HG02973 (cell line): ENCODE data around the gene ZDHHC7.
A peak's percentile ranks its signal among the peaks of the same experiment; 100 is the strongest.

Experiments used
- ATAC-seq: cut with Tn5 transposase; IDR thresholded peaks from one replicate; pipeline ENCODE4 v1.9.1; 2021; ENCODE audit warnings: moderate library complexity; ENCODE audit not compliant: unreplicated experiment

ZDHHC7 gene

DNA sequence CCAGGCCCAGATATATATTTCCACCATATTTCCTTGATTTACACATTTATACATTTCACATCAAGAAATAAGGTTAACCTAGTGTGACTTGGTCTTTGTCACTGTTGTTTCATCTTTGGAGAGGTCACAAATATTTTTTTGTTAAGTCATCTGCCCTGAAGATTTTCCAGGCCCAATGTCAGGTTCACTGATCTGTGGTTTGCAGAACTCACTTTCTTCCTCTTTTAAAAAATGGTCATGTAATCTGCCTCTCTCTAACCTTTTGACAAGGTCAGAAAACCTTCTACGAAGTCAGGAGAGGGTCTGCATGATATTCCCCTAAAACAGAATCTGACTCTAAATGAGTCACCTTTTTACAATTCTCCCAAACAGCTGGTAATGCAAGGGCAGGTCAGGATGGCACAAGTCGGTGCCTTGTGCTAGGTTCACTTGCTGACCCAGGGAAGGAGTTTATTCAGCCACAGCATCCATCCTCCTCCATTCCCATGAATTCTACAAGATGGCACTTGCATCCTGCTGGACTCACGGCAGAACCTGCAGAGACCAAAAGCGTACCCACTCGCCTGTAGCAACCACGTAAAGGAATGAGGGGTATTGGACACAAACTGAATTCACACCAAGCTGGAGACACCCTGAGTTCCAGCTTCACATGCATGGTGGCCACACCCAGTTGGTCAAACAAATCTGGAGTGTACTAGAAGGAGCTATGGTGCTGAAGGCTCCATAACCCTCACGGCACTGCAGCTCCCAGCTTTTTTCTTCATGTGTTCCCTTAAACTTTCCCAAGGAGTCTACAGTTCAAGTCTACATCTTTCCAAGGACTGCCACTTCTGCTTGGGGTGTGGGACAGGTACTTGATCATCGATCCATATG is 14.7 kb upstream of the ZDHHC7 start:
- no peak for ATAC-seq

DNA sequence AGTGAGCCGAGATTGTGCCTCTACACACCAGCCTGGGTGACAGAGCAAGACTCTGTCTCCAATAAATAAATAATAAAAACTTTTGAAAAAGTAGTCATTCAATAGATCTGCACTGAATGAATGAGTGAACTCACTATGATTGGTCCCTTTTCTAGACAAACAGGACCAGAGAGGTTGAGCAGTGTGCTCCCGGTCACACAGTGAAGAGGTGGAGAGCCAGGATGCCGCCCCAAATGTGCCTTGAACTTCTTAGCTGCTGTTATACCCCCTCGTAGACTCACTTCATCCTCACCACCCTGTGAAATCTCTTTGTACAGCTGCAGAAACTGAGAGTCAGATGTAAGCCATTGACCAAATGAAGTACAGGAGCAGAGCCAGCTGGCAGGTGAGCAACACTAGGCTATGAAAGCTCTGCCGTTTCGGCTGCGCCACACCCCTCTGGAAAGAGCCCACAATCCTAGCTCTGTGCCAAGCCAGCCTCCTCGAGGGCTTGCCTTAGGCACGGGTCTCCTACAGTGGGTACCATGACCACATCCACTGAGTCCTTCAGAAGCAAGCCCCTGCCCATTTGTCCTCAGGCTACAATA is 8.4 kb upstream of the ZDHHC7 start:
- no peak for ATAC-seq

- no peak for ATAC-seq
Observed at GRCh38 chr16:85018529-85019236, 7.3 kb upstream of the ZDHHC7 start.

DNA sequence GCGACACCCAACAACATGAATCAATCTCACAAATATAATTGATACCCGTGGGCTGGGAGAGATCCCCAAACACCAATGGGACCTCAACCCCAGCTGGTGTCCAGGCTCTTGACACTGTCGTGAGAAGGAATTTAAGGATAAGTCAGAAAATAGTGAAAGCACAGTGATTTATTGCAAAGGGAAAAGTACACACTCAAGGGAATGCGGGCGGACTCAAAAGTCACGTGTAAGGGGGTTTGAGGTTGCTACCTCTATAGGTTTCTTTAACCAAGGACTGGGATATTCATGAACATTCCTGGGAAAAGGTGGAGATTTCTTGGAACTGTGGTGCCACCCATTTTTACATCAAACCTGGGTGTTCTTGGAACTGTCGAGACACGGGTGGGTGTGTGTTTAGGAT is 6.3 kb upstream of the ZDHHC7 start:
- ATAC-seq = no peak

GRCh38 chr16:85017151-85017550 is 5.8 kb upstream of the ZDHHC7 start:
- ATAC-seq = peak; percentile 71

- no peak for ATAC-seq
Observed at GRCh38 chr16:85015481-85016187, 4.3 kb upstream of the ZDHHC7 start.

GRCh38 chr16:85014311-85014710 is 3.0 kb upstream of the ZDHHC7 start:
- no peak for ATAC-seq

DNA sequence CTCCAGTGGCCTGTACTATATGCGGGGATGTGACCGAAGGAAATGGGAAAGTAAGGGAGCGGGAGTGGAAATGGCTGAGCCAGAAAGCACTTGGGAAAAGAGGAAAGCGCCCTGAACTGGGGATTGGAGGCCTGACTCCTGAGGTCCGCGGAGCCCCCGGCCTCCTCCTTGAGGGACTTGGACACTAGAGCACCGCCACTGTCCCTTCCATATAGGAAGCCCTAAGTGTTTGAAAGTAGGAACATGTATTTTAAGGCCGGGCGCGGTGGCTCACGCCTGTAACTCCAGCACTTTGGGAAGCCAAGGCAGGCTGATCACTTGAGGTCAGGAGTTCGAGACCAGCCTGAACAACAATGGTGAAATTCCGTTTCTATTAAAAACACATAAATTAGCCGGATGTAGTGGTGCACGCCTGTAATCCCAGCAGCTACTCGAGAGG is 530 bp upstream of the ZDHHC7 start:
- no peak for ATAC-seq

DNA sequence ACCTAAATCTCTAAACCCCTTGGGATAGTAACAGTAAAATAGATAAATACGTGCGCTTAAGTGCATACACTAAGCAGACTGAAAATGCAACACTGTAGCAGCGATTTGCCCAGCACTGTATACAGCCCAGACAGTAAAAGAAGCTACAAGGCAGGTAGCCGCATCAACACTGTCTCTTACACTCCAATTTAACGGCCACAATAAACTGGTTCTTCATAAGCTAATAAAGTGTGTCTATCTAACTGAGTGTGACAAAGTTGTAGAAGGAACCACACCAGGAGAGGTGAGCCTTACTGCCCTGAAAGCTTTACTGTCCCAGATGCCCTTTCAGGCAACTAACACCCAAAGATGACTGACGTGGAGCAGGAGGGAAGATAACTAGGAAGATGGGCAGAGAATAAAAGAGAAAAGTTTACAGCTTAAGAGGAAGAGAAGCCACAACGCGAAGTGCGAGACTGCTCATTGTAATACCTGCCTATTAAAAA is 847 bp downstream of the ZDHHC7 start:
- ATAC-seq = no peak

DNA sequence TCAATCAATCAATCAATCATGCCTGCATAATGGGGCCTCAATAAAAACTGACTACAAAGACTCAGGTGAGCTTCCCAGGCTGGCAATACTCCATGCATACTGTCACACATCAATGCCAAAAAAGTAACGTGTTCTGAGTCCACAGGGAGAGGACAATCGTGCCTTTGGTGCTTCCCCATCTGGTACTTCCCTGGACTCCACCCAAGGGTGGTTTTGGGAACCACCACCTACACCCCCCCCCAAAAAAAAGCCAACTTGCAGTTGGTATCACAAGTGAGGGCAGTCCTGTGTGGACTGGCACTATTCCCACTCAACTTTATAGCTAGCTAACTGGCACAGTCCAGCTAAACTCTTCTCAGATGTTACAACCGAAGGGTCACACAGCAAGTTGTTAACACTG is 3.1 kb downstream of the ZDHHC7 start:
- no peak for ATAC-seq

GRCh38 chr16:85007496-85008214 is 3.7 kb downstream of the ZDHHC7 start:
- ATAC-seq = no peak

DNA sequence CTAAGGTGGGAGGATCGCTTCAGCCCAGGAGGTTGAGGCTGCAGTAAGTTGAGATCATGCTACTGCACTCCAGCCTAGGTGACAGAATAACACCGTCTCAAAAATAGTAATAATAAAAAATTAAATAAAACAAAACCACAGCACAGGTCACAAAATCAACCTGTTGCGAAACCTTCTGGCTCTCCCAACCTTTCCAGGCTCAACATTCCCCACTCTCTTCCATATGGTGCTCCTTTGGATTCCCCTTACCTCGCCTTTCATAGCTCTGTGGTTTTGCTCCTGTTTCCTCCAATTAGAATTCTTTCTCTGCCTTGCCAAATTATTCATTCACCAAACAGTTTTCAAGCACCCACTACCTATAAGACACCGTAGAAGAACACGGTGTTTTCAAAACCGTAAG is 4.7 kb downstream of the ZDHHC7 start:
- no peak for ATAC-seq

GRCh38 chr16:85005285-85006069 is 5.9 kb downstream of the ZDHHC7 start:
- ATAC-seq = no peak

- no peak for ATAC-seq
Observed at GRCh38 chr16:85004587-85005205, 6.6 kb downstream of the ZDHHC7 start.

DNA sequence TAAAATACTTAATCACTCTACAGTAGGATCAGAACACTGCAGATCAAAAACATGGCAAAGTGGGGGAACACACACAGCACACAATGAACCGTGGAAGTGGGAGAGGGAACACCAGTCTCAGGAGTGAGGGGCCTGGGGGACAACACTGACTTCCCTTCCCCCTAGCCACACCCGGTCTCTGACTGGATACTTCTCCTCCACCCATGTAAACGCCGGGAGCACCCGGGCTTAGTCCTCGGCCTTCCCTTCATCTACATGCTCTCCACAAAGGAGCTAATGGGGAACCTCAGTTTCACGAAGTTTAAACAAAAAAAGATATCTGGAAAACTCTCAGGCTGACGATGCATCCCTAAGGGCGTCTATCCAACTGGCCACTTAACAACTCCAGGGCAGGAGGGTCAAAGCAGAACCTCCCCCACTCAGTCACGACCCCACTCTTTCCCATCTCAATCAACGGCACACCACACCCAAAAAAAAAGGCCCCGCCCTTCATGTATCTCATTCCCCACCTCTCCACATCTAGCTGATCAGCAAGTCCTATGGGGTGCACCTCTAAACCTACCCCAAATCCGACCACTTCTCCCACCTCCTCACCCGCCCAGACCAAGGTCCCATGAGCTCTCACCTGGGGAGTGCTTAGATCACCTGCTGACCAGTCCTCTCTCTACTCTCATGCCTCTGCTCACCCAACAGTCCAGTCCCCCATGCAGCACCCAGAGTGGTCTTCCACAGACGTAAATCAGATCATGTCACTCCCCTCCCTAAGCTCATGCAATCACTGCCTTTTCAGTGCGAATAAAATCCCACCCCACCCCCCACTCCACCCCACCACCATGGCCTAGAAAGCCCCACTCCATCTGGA is 7.4 kb downstream of the ZDHHC7 start:
- no peak for ATAC-seq

GRCh38 chr16:85003076-85003475 is 8.3 kb downstream of the ZDHHC7 start:
- ATAC-seq = no peak

- no peak for ATAC-seq
Observed at GRCh38 chr16:85002608-85003007, 8.7 kb downstream of the ZDHHC7 start.

DNA sequence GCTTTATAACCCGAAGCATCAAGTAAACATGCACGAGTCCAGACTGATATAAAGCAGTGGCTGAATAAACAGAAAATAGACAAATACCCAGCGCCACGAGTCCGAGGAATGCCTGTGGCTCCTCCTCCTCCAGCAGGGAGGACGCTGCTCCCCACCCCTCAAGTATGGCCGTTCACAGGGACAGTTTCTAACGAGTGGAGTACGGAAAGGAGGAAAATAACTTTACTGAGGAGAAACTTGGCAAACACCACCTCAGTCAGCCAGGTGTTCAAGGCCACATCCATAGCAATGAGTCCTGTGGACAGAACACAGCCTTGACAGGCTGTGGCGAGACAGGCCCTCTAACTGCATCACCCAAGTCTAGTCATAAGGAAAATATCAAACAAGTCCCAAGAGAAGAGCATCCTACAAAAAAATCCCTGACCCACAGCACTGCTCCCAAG is 9.2 kb downstream of the ZDHHC7 start:
- ATAC-seq = no peak
